ENCODE data around the gene BMP10. TPM values are rescaled to one million over a fixed set of nuclear protein-coding genes. Genes with fewer than 3 reads are reported as not detected.

BMP10 gene, protein sequence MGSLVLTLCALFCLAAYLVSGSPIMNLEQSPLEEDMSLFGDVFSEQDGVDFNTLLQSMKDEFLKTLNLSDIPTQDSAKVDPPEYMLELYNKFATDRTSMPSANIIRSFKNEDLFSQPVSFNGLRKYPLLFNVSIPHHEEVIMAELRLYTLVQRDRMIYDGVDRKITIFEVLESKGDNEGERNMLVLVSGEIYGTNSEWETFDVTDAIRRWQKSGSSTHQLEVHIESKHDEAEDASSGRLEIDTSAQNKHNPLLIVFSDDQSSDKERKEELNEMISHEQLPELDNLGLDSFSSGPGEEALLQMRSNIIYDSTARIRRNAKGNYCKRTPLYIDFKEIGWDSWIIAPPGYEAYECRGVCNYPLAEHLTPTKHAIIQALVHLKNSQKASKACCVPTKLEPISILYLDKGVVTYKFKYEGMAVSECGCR
- polyA plus RNA-seq (ENCODE audit: insufficient read length in 3 of 3): not detected
- long read RNA-seq, donor 1: 0 reads
- long read RNA-seq, donor 2: 0 reads
- long read RNA-seq, donor 3: 0 reads
- long read RNA-seq, donor 4: 0 reads
- long read RNA-seq, donor 5: 0 reads
- long read RNA-seq, donor 6: 0 reads
- long read RNA-seq, donor 7: 0 reads
- long read RNA-seq, donor 8: 0 reads
- long read RNA-seq, donor 9: 0 reads
- long read RNA-seq, donor 10: 0 reads
- long read RNA-seq, donor 11: 0 reads
- long read RNA-seq, donor 12: 0 reads
- long read RNA-seq, donor 13: 0 reads
- long read RNA-seq, donor 14: 0 reads
- long read RNA-seq, donor 15: 0 reads
- long read RNA-seq, donor 16: 0 reads

DNA sequence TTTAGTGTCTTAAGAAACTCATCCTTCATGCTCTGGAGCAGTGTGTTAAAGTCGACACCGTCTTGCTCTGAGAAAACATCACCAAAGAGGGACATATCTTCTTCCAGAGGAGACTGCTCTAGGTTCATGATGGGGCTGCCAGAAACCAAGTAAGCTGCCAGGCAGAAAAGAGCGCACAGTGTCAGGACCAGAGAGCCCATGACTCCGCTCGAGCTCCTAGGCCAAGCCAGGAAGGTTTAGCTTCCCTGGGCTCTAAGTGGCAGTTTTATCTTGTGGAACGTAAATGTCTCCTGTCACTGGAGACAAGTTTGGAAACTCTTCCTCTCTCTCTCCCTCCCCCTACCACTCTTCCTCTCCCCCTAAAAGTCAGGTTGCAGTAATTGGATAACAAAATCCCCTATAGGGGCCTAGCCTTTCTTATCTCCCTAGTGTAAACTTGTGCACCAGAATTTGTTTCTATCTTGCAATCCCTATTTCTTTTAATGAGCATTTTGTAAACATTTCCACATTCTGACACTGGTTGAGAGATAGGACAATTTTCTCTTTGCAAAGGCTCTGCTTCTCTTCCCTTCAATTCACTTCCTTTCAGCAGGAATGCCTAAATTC lies at the start of gene BMP10:
BMP10 (minus strand) TSS at position 239 of the 606 bp plus-strand sequence; CDS start at position 200, 39 bp downstream.
- no peak for DNase-seq (ENCODE audit: extremely low read depth in 1 of 11, low read depth in 9 of 11, low spot score in 4 of 11)

GRCh38 chr2:68920481-68921170 lies 49.4 kb upstream of the BMP10 start:
- no peak for DNase-seq (ENCODE audit: extremely low read depth in 1 of 11, low read depth in 9 of 11, low spot score in 4 of 11)

DNA sequence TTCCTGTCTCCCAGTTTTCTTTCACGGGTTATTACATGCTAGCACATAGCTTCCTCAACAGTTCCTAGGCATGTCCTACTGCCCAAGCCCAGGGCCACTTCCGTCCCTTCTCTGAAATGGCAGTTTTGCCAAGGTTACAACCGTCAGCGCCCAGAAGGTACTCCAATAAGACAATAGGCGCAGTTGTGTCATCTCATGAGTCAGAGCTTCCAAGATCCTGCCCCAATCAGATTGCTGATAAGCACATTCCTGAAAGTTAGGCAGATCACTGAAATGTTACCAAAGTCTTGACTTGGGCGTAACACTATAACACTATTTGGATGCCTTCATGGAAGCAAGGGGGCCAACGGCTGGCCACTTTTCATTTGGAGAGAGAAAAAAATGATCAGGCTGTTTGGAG lies 47.3 kb upstream of the BMP10 start:
- DNase-seq (ENCODE audit: extremely low read depth in 1 of 11, low read depth in 9 of 11, low spot score in 4 of 11): no peak

GRCh38 chr2:68917034-68917718 lies 46.0 kb upstream of the BMP10 start:
- no peak for DNase-seq (ENCODE audit: extremely low read depth in 1 of 11, low read depth in 9 of 11, low spot score in 4 of 11)

DNA sequence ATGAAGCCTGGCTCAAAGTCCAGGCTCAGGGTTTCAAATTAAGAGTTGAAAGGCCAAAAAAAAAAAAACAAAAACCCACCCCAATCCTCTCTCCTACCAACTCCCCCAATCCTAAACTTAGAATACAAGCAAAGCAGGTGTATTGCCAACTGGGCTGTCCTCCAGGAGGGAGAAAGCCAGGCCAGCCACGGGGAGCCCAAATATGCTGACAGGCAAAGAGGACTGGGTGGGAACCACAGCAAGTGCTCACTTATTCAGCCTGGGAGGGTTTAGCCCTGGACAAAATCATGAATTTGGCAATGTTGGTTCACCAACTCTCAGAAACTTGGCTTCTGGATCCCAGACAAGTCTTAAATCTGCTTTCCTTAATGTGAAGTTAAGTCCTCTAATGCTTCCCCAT lies 45.0 kb upstream of the BMP10 start:
- no peak for DNase-seq (ENCODE audit: extremely low read depth in 1 of 11, low read depth in 9 of 11, low spot score in 4 of 11)

DNA sequence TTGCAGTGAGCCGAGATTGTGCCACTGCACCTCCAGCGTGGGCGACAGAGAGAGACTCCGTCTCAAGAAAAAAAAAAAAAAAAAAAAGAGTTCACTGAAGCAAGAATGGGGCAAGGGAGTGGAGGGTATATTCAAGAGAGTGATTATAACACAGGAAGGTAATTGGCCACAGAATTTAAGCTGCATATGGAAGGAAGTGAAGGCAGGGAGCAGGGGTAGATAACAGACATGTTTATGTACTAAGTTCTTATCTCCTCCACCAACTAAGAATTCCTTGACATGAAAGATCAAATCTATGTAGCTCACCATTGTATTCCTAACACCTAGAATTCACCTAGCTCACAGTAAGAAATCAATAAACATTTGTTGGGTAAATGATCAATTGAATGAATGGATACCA lies 44.2 kb upstream of the BMP10 start:
- no peak for DNase-seq (ENCODE audit: extremely low read depth in 1 of 11, low read depth in 9 of 11, low spot score in 4 of 11)

DNA sequence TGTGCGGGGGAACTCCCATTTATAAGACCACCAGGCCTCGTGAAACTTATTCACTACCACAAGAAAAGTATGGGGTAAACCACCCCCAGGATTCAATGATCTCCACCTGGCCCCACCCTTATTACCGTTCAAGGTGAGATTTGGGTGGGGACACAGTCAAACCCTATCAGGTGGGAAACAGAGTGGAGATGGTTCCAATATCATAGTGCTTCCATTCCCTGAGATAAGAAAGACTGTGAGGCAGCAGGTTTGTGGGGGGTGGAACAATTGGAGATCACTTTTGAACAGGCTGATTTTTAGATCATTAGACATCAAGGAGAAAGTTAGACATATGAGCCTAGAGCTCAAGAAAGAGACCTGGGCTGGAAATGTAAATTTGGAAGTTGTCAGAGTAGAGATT lies 42.2 kb upstream of the BMP10 start:
- no peak for DNase-seq (ENCODE audit: extremely low read depth in 1 of 11, low read depth in 9 of 11, low spot score in 4 of 11)

- DNase-seq (ENCODE audit: extremely low read depth in 1 of 11, low read depth in 9 of 11, low spot score in 4 of 11): no peak
These were observed 41.5 kb upstream of the BMP10 start for GRCh38 chr2:68912732-68913131.

GRCh38 chr2:68912111-68912510 lies 40.9 kb upstream of the BMP10 start:
- DNase-seq (ENCODE audit: extremely low read depth in 1 of 11, low read depth in 9 of 11, low spot score in 4 of 11): no peak

GRCh38 chr2:68911709-68912108 lies 40.5 kb upstream of the BMP10 start:
- DNase-seq (ENCODE audit: extremely low read depth in 1 of 11, low read depth in 9 of 11, low spot score in 4 of 11): no peak

DNA sequence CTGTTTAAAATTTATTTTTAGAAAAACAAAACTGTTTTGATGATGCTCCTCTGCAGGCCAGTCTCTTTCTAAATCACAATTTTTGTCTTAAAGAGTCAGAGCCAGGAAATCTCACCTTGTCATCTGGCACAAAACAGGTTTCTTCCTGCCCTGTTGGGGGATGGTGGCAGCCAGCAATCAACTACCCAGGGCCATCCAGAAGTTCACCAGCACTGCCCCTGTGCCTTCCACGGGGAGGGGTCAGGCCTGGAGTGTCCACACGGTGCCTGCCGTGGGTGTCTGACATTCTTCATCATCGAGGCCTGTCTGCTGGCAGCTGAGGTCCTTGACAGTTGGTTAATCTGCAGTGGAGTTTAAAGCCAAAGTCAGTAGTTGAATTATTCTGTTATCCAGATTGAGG lies 40.0 kb upstream of the BMP10 start:
- no peak for DNase-seq (ENCODE audit: extremely low read depth in 1 of 11, low read depth in 9 of 11, low spot score in 4 of 11)

GRCh38 chr2:68909793-68910674 lies 38.8 kb upstream of the BMP10 start:
- peak; percentile 29 to 63 (median 48) for DNase-seq (ENCODE audit: extremely low read depth in 1 of 11, low read depth in 9 of 11, low spot score in 4 of 11)

GRCh38 chr2:68908392-68908970 lies 37.3 kb upstream of the BMP10 start:
- no peak for DNase-seq (ENCODE audit: extremely low read depth in 1 of 11, low read depth in 9 of 11, low spot score in 4 of 11)

DNA sequence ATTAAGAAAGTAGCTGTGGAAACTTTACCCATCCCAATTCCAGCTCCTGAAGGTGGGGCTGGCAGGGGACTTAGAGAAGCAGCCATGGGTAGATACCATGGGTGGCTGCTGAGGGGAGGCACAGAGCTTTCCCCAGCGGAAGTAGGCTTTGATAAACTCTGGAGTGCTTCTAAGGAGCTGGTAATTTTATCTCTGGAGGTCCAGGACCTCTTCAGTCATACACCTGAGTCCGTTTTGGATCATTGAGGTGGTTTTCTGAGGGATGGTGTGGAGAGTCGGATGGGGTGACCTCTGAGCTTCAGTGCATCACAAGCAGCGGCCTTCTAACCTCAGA lies 36.7 kb upstream of the BMP10 start:
- DNase-seq (ENCODE audit: extremely low read depth in 1 of 11, low read depth in 9 of 11, low spot score in 4 of 11): no peak

DNA sequence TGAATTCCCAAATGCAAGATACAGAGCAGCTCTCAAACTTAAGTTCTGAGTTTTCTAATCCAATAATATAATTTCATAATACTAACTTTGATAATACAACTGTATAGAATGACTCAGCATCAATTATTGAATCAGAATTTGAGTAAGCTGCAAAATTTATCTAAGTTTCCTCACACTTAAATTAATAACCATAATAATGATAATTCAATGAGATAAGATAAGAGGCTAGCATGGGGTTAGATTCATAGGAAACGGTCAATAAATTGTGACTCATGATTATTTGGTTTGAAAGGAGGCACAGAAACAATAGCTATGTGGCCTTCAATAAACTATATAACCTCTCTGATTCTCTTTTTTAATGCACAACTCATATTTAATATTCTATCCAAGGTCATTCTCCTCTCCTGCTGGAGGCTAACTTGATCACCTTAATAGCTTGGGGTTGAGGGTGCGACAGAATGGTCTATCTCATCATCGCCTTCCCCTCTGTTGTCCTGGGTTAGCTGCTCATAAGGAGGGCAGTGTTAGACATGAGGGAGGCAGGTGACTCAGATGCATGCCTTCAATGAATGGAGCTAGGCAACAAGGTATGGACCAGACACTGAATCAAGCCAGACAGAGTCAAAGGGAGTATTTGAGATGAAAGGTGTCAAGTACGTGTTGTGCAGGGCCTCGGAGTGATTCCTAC lies 36.2 kb upstream of the BMP10 start:
- DNase-seq (ENCODE audit: extremely low read depth in 1 of 11, low read depth in 9 of 11, low spot score in 4 of 11): no peak

DNA sequence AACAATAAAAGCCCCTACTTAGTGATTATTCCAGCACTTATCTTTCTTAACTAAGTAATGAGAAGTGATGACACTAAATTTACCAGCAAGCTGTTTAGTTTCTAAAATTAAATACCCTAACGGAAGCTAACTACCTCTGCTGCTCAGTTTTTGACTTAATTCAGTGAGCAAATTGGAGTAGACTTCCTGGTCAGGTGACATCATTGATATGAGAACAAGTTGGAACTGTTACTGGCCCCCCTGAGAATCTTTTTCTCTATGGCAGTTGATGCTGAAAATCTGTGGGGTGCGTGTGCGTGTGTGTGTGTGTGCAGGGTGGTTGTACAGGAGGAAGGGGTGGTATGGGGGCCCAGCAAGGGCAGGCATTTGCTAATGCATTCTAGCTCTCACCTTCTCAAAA lies 35.5 kb upstream of the BMP10 start:
- no peak for DNase-seq (ENCODE audit: extremely low read depth in 1 of 11, low read depth in 9 of 11, low spot score in 4 of 11)

DNA sequence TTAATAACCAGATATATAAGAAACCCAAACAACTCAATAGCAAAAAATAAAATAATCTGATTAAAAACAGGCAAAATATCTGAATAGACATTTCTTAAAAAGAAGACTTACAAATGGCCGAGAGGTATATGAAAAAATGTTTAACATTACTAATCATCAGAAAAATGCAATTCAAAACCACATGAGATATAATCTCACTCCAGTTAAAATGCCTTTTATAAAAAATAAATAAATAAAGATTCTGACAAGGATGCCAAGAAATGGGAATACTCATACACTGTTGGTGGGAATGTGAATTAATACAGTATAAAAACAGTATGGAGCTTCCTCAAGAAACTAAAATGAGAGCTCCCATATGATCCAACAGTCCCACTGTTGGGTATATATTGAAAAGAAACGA lies 33.9 kb upstream of the BMP10 start:
- no peak for DNase-seq (ENCODE audit: extremely low read depth in 1 of 11, low read depth in 9 of 11, low spot score in 4 of 11)
